Activated naive CD4-positive, alpha-beta T cell treated with anti-CD3 and anti-CD28 coated beads, Interleukin-2, amount 10 ng/mL, durations not matched to agents 7 days and 5 days (primary cell): ENCODE data around the gene ILDR1.
"Not testable (repeated sequence)": the region's sequence is repeated elsewhere in the genome, so short reads cannot be mapped to it uniquely, and the experiment has no call there.

Experiments
- CTCF ChIA-PET: fragments of 350-600 bp; sonication (Branson Sonifier 250); formaldehyde crosslinking; loops from one replicate; lab custom pipeline; 2021; ENCODE audit warnings: antibody characterized with exemption; lab: Charles Lee
- DNase-seq: peaks from one replicate; pipeline ENCODE4 v3.0.0-alpha.2; 2020
- H3K27ac Mint-ChIP-seq: one replicate; pipeline ENCODE4 v1.8.0; 2021; ENCODE audit warnings: mild to moderate bottlenecking, moderate library complexity, mixed read lengths
- H3K27me3 Mint-ChIP-seq: one replicate; pipeline ENCODE4 v1.8.0; 2021; ENCODE audit warnings: mild to moderate bottlenecking, mixed read lengths
- H3K36me3 Mint-ChIP-seq: one replicate; pipeline ENCODE4 v1.8.0; 2021; ENCODE audit warnings: mixed read lengths
- H3K4me1 Mint-ChIP-seq: one replicate; pipeline ENCODE4 v1.8.0; 2021; ENCODE audit warnings: mixed read lengths
- H3K4me3 Mint-ChIP-seq: one replicate; pipeline ENCODE4 v1.8.0; 2021; ENCODE audit warnings: mild to moderate bottlenecking, moderate library complexity, mixed read lengths
- H3K9me3 Mint-ChIP-seq: one replicate; pipeline ENCODE4 v1.8.0; 2021; ENCODE audit warnings: mixed read lengths

The ILDR1 gene

DNA sequence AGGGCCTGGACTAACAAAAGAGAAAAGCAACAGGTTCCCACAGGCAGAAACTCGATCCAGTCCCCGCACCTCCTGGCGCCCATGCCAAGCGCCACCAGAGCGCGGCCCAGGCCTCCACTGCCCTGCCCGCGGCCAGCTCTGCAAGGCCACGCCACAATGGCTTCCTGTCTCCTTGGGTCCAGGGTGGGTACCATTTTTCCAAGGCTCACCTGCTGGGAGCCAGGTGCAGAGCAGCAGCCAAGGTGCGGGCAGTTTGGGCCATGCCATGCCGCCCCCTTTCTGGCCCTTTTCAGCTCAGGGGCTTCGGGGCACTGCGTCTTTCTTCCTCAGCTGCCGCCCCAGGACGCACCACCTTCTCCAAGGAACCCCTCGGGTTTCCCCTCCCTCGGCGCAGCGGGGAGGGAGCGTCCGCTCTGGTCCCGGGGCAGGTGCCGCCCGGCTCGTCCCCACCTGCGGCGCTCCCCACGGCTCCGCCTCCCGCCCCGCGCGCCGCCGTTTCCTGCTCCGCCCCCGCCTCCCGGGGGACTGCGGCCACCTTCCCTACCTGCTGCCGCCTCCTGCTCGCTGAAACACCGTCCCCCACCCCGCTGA is at the start of gene ILDR1:
TSS of gene ILDR1 (minus strand) at position 437 of the 591 bp plus-strand sequence. CDS start at position 267, 170 bp downstream.
- no peaks in the 10 kb centered on the region for H3K9me3 Mint-ChIP-seq
- no peak within 1 kb of the TSS for H3K27ac Mint-ChIP-seq
- peak; percentile 42 for DNase-seq
- H3K27me3 Mint-ChIP-seq = peaks cover 48% of the 10 kb centered on the region
- H3K4me1 Mint-ChIP-seq = peaks cover 4% of the 10 kb centered on the region
- CTCF ChIA-PET = no interaction called here
- H3K4me3 Mint-ChIP-seq = peak within 1 kb of the TSS; percentile 64
- no peaks in the 10 kb centered on the region for H3K36me3 Mint-ChIP-seq

DNA sequence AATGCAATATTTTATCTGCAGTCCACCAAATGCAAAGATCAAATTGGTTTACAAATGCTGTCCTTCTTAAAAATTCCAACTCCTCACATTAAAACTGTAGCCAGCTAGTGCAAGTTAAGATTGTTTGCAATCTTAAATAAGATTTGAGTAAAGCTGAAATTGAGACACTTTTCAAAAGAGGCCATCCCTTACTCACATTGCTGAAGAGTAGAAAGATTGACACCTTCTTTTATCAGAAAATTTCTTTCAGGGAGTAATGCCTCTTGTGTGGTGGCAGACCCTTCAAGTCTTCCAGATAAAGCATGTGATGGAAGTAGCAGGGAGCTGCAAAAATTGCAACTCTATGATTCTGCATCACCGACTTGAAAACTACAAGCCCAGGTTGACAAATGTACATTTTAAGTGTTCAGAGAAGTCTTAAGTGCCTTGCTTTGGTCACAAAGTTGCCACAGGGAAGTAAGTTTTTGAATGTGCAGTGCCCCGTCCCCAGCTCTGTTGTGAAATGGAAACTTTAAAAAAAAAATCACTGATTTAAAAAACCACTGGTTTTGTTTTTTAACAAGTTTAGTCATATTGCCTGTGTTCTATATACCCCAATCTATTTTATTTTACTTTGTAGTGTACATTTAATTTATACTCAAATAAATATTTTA is 45.7 kb upstream of the ILDR1 start:
- no peak overlapping the region for H3K27ac Mint-ChIP-seq

DNA sequence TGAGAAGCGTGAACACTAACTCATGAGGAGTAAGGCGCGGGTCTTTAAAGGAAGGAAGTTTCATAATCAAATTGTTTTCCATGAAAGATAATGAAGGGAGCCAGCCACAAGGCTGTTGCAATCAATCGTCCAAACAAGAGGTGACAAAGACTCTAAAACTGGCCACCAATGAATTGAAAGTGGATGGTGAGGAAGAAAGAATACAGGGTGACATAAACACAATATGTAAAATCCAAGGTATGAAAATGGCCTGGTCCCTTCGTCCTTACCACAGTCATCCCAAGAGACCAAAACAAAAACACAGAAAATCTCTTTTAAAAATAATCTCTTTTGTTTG is 45.1 kb upstream of the ILDR1 start:
- CTCF ChIA-PET = no interaction called here
- H3K27me3 Mint-ChIP-seq = peaks cover 3% of the 10 kb centered on the region
- H3K36me3 Mint-ChIP-seq = no peaks in the 10 kb centered on the region
- H3K4me3 Mint-ChIP-seq = no peak overlapping the region
- no peak for DNase-seq
- no peaks in the 10 kb centered on the region for H3K9me3 Mint-ChIP-seq
- H3K4me1 Mint-ChIP-seq = no peaks in the 10 kb centered on the region
- no peak overlapping the region for H3K27ac Mint-ChIP-seq

More for the DNA sequence above, 45.7 kb upstream of the ILDR1 start:
- no peaks in the 10 kb centered on the region for H3K9me3 Mint-ChIP-seq
- no peak for DNase-seq
- H3K4me1 Mint-ChIP-seq = no peaks in the 10 kb centered on the region
- H3K4me3 Mint-ChIP-seq = no peak overlapping the region
- no peaks in the 10 kb centered on the region for H3K36me3 Mint-ChIP-seq
- H3K27me3 Mint-ChIP-seq = peaks cover 3% of the 10 kb centered on the region
- CTCF ChIA-PET = no interaction called here

DNA sequence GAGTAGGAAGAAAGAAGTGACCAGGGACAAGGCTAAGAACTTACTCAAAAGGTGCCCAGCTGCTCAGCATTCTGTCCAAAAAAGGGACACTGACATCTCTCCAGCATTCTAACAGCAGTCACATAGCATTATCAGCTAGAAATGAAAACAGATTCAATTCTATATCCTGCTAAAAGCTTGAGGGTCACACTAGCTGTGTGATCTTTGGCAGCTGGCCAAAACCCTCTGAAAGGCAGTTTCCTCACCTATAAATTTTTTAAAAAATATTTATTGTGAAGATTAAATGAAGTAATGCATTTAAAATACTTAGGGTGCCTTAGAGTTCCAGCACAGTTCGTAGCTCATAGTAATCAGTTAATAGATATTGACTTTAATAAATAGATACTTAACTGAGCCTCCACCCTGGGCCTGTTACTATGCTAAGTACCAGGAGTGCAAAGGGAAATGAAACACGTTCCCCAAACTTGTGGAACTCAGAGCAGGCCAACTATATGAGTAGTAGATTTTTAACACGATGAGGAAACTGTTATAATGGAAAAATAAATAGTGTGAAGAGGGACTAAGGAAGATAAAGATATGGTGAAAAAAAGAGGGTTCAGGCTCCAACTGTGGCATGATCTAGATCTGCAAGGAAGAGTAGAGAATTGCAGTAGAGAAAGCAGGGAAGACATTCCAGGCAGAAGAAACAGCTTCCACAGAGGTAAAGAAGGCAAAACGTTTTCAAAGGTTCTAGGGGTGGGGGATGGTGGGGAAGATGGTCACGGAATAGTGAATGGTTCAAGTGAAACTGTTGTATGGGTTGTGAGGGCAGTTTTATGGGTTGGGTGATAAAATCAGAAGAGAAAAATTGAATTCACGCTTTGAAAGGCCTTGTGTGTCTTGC is 44.5 kb upstream of the ILDR1 start:
- H3K4me1 Mint-ChIP-seq = no peaks in the 10 kb centered on the region
- H3K27ac Mint-ChIP-seq = no peak overlapping the region
- CTCF ChIA-PET = no interaction called here
- no peaks in the 10 kb centered on the region for H3K36me3 Mint-ChIP-seq
- H3K4me3 Mint-ChIP-seq = no peak overlapping the region
- H3K27me3 Mint-ChIP-seq = peaks cover 3% of the 10 kb centered on the region
- DNase-seq = no peak
- H3K9me3 Mint-ChIP-seq = no peaks in the 10 kb centered on the region

DNA sequence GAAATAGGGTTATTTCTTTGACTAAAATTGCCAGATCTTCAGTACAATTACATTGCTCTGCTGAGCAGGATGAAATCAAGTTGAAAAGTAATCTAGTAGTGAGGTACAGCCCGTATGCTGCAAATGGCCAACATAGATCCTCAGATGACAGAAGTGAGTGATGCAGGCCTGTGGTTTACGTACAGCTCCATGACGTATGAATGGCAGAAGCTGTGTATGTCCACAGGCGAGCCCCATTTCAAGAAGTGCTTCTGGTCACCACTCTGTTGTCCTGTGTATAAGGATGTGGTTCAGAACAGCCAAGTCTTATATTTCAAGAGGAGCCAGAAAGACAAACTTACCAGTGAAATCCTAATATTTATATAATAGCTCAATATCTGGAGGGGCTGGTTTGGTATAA is 42.3 kb upstream of the ILDR1 start:
- CTCF ChIA-PET = no interaction called here
- H3K4me3 Mint-ChIP-seq = no peak overlapping the region

DNA sequence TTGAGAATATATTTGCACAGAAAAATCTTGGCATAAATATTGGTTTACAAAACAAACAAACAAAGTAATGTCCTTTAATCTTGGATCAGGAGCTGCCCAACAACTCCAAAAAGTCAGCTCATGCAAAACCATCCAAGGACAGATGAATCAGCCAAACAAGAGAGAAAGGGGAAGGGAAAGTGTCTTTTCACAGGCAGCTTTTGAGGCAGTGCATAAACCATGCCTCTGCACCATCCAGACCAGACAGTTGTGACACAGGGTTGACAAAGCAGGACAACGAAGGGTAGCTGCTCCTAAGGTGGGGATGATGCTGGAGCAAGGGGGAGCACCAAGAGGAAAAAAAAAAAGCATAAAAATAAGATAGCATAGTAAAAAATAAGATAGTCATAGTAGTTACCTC is 41.9 kb upstream of the ILDR1 start:
- H3K4me3 Mint-ChIP-seq = no peak overlapping the region
- H3K27ac Mint-ChIP-seq = no peak overlapping the region

More for the DNA sequence above, 42.3 kb upstream of the ILDR1 start:
- Mint-ChIP-seq H3K27ac (no peak overlapping the region), H3K27me3 (peaks cover 13% of the 10 kb centered on the region), H3K4me1 (no peaks in the 10 kb centered on the region), H3K36me3 (no peaks in the 10 kb centered on the region), H3K9me3 (no peaks in the 10 kb centered on the region)
- DNase-seq = no peak

DNA sequence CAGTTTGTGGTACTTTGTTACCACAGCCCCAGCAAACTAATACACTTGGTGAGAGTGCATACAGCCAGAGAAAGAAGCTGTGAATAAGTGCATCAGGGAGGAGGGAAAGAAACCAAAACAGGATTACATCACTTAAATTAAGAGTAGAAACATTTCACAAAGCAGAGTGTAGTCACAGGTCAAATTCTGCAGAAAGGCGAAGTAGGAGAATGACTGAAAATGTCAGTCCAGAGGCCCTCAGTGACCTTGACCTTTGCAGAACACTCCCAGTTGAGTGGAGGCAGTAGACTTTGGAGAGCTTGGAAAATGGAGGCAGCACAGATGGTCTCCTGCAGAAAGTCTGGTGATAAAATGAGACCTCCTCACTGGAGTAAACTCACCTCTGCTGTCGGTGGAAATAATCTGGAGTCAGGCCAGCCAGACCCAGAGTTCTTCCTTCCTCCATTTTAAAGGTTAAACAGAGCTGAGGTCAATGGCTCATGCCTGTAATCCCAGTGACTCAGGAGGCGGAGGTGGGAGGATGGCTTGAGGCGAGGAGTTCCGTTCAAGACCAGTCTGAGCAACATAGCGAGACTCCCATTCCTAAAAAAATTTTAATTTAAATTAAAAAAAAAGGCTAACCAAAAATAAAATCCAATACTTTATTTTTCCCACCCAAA is 38.1 kb upstream of the ILDR1 start:
- CTCF ChIA-PET = no interaction called here
- Mint-ChIP-seq H3K36me3 (no peaks in the 10 kb centered on the region), H3K27ac (no peak overlapping the region), H3K9me3 (no peaks in the 10 kb centered on the region), H3K4me1 (no peaks in the 10 kb centered on the region), H3K27me3 (peaks cover 29% of the 10 kb centered on the region), H3K4me3 (no peak overlapping the region)
- no peak for DNase-seq

More for the DNA sequence above, 41.9 kb upstream of the ILDR1 start:
- Mint-ChIP-seq H3K27me3 (peaks cover 18% of the 10 kb centered on the region), H3K36me3 (no peaks in the 10 kb centered on the region), H3K4me1 (no peaks in the 10 kb centered on the region), H3K9me3 (no peaks in the 10 kb centered on the region)
- DNase-seq = no peak
- CTCF ChIA-PET = no interaction called here

DNA sequence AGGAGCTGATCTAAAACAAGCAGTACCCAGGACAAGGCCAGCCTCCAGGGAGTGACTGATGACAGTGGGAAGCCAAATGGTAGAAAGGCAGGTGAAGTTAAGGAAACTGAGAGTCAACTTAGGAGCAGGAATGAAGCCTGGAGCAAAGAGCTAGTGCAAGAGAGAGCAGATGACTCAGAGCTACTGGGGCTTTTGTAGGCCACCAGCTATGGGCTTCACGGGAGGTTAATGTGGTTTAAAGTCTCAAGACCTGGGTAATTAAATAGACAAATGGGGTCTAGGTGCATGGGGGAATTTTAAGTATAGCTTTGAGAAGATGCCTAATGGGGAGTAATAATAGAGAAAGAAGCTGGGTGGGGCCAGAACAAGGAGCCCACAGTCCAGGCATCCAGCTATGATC is 36.2 kb upstream of the ILDR1 start:
- DNase-seq = no peak
- no peak overlapping the region for H3K27ac Mint-ChIP-seq
- H3K9me3 Mint-ChIP-seq = no peaks in the 10 kb centered on the region
- peaks cover 30% of the 10 kb centered on the region for H3K27me3 Mint-ChIP-seq
- CTCF ChIA-PET = no interaction called here
- H3K36me3 Mint-ChIP-seq = no peaks in the 10 kb centered on the region
- no peak overlapping the region for H3K4me3 Mint-ChIP-seq
- H3K4me1 Mint-ChIP-seq = no peaks in the 10 kb centered on the region

DNA sequence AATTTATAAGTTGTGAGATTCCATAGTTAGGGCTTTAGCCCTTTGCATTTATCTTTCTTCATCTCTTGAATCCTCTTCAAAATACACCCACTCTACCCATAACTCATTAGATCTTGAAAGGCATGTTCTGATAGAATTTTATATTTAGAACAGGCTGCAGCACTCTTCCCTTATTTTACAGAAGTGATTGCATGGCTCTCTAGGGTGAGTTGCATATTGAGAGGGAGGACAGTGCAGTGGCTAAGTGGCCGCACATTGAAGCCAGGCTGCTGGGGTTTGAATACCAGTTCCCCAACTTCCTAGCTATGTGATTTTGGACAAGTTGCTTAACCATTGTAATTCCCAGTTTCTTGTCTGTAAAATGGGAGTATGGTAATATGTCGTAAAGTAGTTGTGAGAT is 35.6 kb upstream of the ILDR1 start:
- peaks cover 30% of the 10 kb centered on the region for H3K27me3 Mint-ChIP-seq
- H3K36me3 Mint-ChIP-seq = no peaks in the 10 kb centered on the region
- H3K4me1 Mint-ChIP-seq = no peaks in the 10 kb centered on the region
- CTCF ChIA-PET = no interaction called here
- H3K4me3 Mint-ChIP-seq = no peak overlapping the region
- no peak overlapping the region for H3K27ac Mint-ChIP-seq
- H3K9me3 Mint-ChIP-seq = no peaks in the 10 kb centered on the region
- DNase-seq = no peak

DNA sequence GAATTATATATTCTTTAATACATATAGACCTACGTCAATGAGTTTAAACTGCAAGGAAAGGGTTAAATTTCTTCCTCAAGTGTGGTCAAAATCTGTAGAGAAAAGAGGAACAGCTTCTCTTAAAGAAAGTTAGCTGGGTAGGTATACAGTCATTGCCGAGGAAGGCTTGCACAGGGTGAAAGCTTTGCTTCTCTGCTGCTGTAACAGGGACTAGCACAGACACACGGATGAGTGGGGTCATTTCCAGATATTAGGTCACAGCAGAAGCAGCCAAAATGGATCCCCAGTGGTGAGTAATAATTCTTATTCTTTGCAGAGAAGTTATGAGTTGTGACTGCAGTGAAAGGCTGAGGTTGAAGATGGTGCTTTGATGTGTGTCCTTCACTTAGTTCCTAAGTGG is 33.2 kb upstream of the ILDR1 start, which contains the start of gene CD86:
TSS of gene CD86 (plus strand) at position 148 of the 400 bp plus-strand sequence. CDS start at position 276, 128 bp downstream.
- Mint-ChIP-seq H3K9me3 (no peaks in the 10 kb centered on the region), H3K36me3 (no peaks in the 10 kb centered on the region), H3K4me1 (no peaks in the 10 kb centered on the region), H3K27me3 (peaks cover 37% of the 10 kb centered on the region), H3K4me3 (no peak within 1 kb of the TSS), H3K27ac (no peak within 1 kb of the TSS)
- no peak for DNase-seq
- CTCF ChIA-PET = no interaction called here

DNA sequence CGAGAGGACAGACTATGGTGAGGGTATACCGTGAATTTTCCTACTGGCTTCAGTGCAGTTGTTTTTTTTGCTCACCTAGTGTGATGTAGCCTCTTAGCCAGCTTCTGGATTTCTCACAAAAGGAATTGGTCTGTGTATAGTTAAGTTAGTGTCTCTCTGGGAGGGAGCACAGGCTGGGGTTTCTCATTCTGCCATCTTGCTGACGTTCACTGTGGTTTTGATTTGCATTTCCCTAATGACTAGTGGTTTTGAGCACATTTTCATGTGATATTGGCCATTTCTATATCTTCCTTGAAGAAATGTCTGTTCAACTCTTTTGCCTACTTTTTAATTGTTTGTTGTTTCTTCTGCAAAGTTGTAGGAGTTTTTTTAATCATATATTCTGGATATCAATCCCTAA is 30.9 kb upstream of the ILDR1 start:
- Mint-ChIP-seq H3K36me3 (no peaks in the 10 kb centered on the region), H3K4me3 (no peak overlapping the region), H3K27ac (no peak overlapping the region), H3K9me3 (peaks cover under 1% of the 10 kb centered on the region), H3K27me3 (peaks cover 21% of the 10 kb centered on the region), H3K4me1 (no peaks in the 10 kb centered on the region)
- no peak for DNase-seq
- CTCF ChIA-PET = no interaction called here

DNA sequence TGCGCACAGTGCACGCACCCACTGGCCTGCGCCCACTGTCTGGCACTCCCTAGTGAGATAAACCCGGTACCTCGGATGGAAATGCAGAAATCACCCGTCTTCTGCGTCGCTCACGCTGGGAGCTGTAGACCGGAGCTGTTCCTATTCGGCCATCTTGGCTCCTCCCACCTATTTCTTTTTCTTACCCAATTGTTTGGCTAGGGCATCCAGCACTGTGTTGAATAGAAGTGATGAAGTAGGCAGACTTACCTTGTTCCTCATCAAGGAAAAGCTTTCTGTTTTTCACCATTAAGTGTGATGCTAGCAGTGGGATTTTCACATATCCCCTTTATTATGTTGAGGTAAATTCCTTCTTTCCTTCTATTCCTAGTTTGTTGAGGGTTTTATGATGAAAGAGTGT is 25.7 kb upstream of the ILDR1 start:
- DNase-seq, H3K27ac Mint-ChIP-seq, H3K36me3 Mint-ChIP-seq, H3K4me1 Mint-ChIP-seq, H3K4me3 Mint-ChIP-seq, H3K9me3 Mint-ChIP-seq, CTCF ChIA-PET: not testable (repeated sequence)
- peaks cover 12% of the 10 kb centered on the region for H3K27me3 Mint-ChIP-seq

DNA sequence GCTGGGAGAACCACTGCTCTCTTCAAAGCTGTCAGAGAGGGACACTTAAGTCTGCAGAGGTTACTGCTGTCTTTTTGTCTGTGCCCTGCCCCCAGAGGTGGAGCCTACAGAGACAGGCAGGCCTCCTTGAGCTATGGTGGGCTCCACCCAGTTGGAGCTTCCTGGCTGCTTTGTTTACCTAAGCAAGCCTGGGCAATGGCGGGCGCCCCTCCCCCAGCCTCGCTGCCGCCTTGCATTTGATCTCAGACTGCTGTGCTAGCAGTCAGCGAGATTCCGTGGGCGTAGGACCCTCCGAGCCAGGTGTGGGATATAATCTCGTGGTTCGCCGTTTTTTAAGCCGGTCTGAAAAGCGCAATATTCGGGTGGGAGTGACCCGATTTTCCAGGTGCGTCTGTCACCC is 25.2 kb upstream of the ILDR1 start:
- H3K27ac Mint-ChIP-seq, CTCF ChIA-PET, H3K9me3 Mint-ChIP-seq, H3K4me1 Mint-ChIP-seq, H3K36me3 Mint-ChIP-seq, H3K4me3 Mint-ChIP-seq, DNase-seq: not testable (repeated sequence)
- H3K27me3 Mint-ChIP-seq = peaks cover 12% of the 10 kb centered on the region

DNA sequence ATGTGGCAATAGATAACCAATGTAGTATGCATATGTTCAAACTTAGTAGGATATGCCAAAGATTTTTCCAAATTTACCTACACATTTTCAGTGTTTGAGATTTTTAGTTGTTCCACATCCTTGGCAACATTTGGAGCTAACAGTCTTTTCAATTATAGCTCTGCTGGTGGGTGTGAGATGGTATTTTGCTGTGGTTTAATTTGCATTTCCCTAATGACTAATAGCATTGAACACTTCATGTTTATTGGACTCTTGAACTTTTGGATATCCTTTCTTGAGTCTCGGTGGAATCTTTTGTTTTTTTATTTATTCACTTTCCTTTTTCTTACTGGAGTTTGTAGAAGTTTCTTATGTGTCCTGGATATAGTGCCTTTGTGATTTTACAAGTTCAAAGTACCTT is 11.0 kb upstream of the ILDR1 start:
- CTCF ChIA-PET = no interaction called here
- no peak overlapping the region for H3K27ac Mint-ChIP-seq
- peaks cover 14% of the 10 kb centered on the region for H3K4me1 Mint-ChIP-seq
- H3K36me3 Mint-ChIP-seq = no peaks in the 10 kb centered on the region
- H3K27me3 Mint-ChIP-seq = peaks cover 3% of the 10 kb centered on the region
- peaks cover 21% of the 10 kb centered on the region for H3K9me3 Mint-ChIP-seq
- no peak overlapping the region for H3K4me3 Mint-ChIP-seq
- no peak for DNase-seq
